Measurements from ENCODE around the gene ENOX1. TPM values are rescaled to one million over a fixed set of nuclear protein-coding genes. Genes with fewer than 3 reads are reported as not detected.

The ENOX1 gene
- total RNA-seq, 2 donors from 2014 or later, result 0.33 TPM; not detected in 1

DNA sequence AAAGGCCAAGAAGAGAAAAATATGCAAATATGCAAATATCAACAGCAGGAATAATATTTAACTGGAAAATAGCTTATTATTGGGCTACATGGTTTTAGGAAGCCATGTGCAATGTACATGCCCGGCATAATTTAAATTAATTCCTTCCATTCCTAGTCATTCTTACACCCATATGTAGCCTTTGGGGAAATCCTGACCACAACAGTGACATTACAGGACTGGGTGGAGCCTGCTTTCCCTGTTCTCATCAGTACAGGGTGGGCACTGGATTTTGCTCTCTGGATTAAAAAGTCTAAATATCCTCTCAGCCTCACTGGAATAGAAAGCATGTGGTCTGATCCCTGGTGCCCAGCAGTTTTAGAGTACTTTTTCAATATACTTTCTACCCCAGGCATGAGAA lies 565.2 kb downstream of the ENOX1 start:
- no peak for DNase-seq
- Mint-ChIP-seq H3K9me3 (no peaks in the 10 kb centered on the region), H3K4me1 (peaks cover 20% of the 10 kb centered on the region), H3K27ac (no peak overlapping the region), H3K4me3 (no peak overlapping the region), H3K36me3 (ENCODE audit: low read depth) (no peaks in the 10 kb centered on the region), H3K27me3 (ENCODE audit: insufficient read depth) (no peaks in the 10 kb centered on the region)
- no peak overlapping the region for H3K27ac ChIP-seq (ENCODE audit: low read depth, low read length)
- no peaks in the 10 kb centered on the region for H3K36me3 ChIP-seq (ENCODE audit: control insufficient read depth, insufficient read depth, low read length)
- TF ChIP-seq, protein P1, sequence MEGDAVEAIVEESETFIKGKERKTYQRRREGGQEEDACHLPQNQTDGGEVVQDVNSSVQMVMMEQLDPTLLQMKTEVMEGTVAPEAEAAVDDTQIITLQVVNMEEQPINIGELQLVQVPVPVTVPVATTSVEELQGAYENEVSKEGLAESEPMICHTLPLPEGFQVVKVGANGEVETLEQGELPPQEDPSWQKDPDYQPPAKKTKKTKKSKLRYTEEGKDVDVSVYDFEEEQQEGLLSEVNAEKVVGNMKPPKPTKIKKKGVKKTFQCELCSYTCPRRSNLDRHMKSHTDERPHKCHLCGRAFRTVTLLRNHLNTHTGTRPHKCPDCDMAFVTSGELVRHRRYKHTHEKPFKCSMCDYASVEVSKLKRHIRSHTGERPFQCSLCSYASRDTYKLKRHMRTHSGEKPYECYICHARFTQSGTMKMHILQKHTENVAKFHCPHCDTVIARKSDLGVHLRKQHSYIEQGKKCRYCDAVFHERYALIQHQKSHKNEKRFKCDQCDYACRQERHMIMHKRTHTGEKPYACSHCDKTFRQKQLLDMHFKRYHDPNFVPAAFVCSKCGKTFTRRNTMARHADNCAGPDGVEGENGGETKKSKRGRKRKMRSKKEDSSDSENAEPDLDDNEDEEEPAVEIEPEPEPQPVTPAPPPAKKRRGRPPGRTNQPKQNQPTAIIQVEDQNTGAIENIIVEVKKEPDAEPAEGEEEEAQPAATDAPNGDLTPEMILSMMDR (conservative IDR thresholded peaks at IDR 0.05), result no peak
- H3K9me3 ChIP-seq (ENCODE audit: control insufficient read depth, low read length), result no peaks in the 10 kb centered on the region
- no peak overlapping the region for H3K4me3 ChIP-seq (ENCODE audit: low read length)
- peaks cover 8% of the 10 kb centered on the region for H3K4me1 ChIP-seq (ENCODE audit: control insufficient read depth, insufficient read depth, low read length)
- WGBS, 2 experiments (ENCODE audit: insufficient coverage in 1 of 2, insufficient read length in 1 of 2), result 92% methylated on average over 1 of the region's 1 CpG; no CpG with 5 or more reads in 1 of the 2 experiments
- H3K9ac ChIP-seq (ENCODE audit: extremely low read depth, low read length, poor library complexity, severe bottlenecking), result no peak overlapping the region
- H3K27me3 ChIP-seq (ENCODE audit: control insufficient read depth, insufficient read depth, low read length, poor library complexity, severe bottlenecking), result no peaks in the 10 kb centered on the region

DNA sequence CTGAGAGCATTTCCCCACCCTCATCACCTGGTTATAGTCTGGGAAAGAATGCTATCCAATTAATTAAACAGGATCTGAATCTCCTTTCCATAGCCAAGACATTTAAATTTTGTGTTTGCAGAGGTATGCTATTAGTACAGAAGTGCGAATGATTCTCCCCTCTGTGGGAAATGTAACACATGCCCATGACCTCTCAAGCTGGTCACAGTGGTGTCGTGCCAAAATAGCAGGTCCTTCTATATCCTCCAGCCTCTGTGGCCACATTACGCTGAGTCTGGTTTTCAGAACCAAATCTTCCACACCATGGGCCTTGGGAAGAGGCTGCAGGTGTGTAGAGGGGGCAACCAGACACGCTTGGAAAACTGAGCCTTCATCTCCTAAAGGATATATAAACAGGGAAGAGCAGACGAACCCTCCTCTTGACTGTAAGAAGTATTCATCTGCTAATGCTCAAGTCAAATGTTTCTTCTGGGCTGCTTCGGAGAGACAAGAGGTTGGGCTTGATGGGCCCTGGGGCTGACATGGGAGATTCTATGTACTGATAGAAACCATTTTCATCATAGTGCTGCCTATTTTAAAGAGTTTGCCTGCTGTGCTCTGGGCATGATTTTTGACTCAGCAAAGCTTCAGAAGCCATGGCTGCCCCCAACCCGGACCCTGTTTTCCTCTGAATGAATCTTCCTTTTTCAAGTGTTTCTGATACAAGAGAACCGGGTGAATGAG lies 565.7 kb downstream of the ENOX1 start:
- no peaks in the 10 kb centered on the region for H3K36me3 Mint-ChIP-seq (ENCODE audit: low read depth)
- peaks cover 20% of the 10 kb centered on the region for H3K4me1 Mint-ChIP-seq
- H3K27me3 Mint-ChIP-seq (ENCODE audit: insufficient read depth), result no peaks in the 10 kb centered on the region
- Histone ChIP-seq H3K27me3 (ENCODE audit: control insufficient read depth, insufficient read depth, low read length, poor library complexity, severe bottlenecking) (no peaks in the 10 kb centered on the region), H3K9ac (ENCODE audit: extremely low read depth, low read length, poor library complexity, severe bottlenecking) (no peak overlapping the region), H3K9me3 (ENCODE audit: control insufficient read depth, low read length) (no peaks in the 10 kb centered on the region), H3K27ac (ENCODE audit: low read depth, low read length) (no peak overlapping the region), H3K4me3 (ENCODE audit: low read length) (no peak overlapping the region), H3K36me3 (ENCODE audit: control insufficient read depth, insufficient read depth, low read length) (no peaks in the 10 kb centered on the region), H3K4me1 (ENCODE audit: control insufficient read depth, insufficient read depth, low read length) (peaks cover 8% of the 10 kb centered on the region)
- no peak overlapping the region for H3K27ac Mint-ChIP-seq
- 95% methylated on average over 4 to 8 of the region's 8 CpGs for WGBS, 2 experiments (ENCODE audit: insufficient coverage in 1 of 2, insufficient read length in 1 of 2)
- H3K9me3 Mint-ChIP-seq, result no peaks in the 10 kb centered on the region
- H3K4me3 Mint-ChIP-seq, result no peak overlapping the region
- no peak for DNase-seq
- TF ChIP-seq, protein P1 (conservative IDR thresholded peaks at IDR 0.05), result no peak

DNA sequence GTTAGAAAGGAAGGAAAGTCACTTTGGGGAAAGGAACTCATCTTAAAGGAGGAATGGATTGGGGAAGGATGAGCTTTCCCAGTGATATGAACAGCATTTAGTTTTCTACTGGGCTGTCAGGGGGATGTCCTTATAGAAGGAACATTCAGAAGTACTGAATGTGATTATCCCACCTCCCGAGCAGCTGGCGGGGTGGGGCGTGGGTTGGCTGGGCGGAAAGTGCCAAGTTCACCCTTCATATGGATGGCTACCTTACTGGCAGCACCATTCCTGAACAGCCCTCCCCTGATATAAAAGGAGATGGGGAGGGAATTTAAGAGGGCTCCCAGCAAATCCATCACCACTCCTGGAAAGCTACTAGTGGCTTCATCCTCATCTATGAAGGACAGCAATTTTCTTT lies 572.6 kb downstream of the ENOX1 start:
- Histone ChIP-seq H3K9me3 (ENCODE audit: control insufficient read depth, low read length) (no peaks in the 10 kb centered on the region), H3K4me1 (ENCODE audit: control insufficient read depth, insufficient read depth, low read length) (no peaks in the 10 kb centered on the region), H3K9ac (ENCODE audit: extremely low read depth, low read length, poor library complexity, severe bottlenecking) (no peak overlapping the region), H3K36me3 (ENCODE audit: control insufficient read depth, insufficient read depth, low read length) (no peaks in the 10 kb centered on the region), H3K4me3 (ENCODE audit: low read length) (no peak overlapping the region), H3K27ac (ENCODE audit: low read depth, low read length) (no peak overlapping the region), H3K27me3 (ENCODE audit: control insufficient read depth, insufficient read depth, low read length, poor library complexity, severe bottlenecking) (no peaks in the 10 kb centered on the region)
- Mint-ChIP-seq H3K27me3 (ENCODE audit: insufficient read depth) (no peaks in the 10 kb centered on the region), H3K4me3 (no peak overlapping the region), H3K27ac (no peak overlapping the region), H3K4me1 (peaks cover 10% of the 10 kb centered on the region), H3K36me3 (ENCODE audit: low read depth) (no peaks in the 10 kb centered on the region), H3K9me3 (no peaks in the 10 kb centered on the region)
- DNase-seq, result no peak
- WGBS, 2 experiments (ENCODE audit: insufficient coverage in 1 of 2, insufficient read length in 1 of 2), result 91 to 97% methylated on average over 4 of the region's 4 CpGs
- TF ChIP-seq, protein P1 (conservative IDR thresholded peaks at IDR 0.05), result no peak

Measured in endodermal cell (in vitro differentiated cells).